Gastrocnemius medialis (tissue), 4 donors: Measurements from ENCODE around the gene CRP. TPM values are rescaled to one million over a fixed set of nuclear protein-coding genes. Genes with fewer than 3 reads are reported as not detected.

ENCODE experiments used
- ATAC-seq, 2 donors: fragments of 150-250 bp; one replicate each; pipeline ENCODE4 v1.9.1; 2016
- DNase-seq, 2 donors: peaks; one replicate each; pipeline ENCODE4 v3.0.0-alpha.2; 2019
- H3K27ac ChIP-seq, 4 donors: fragments of 200-600 bp; sonication (generic); 1 replicate in 1 of 4; 2 replicates in 3 of 4; pipeline ENCODE4 v1.5.1; 2016 to 2018; ENCODE audit warnings: mild to moderate bottlenecking in 2 of 4, moderate library complexity in 1 of 4
- H3K27me3 ChIP-seq, 3 donors: fragments of 200-600 bp; sonication (generic) in 2 of 3; 1 replicate in 1 of 3; 2 replicates in 2 of 3; pipeline versions ENCODE4 v1.5.1 to v1.6.0; 2016 to 2019; ENCODE audit warnings: mild to moderate bottlenecking in 1 of 3, moderate library complexity in 1 of 3
- H3K36me3 ChIP-seq, 2 donors: fragments of 200-600 bp; sonication (generic) in 1 of 2; one replicate each; pipeline ENCODE4 v1.5.1; 2017 to 2018
- H3K4me1 ChIP-seq, 2 donors: fragments of 200-600 bp; sonication (generic) in 1 of 2; one replicate each; pipeline ENCODE4 v1.5.1; 2016 to 2017; ENCODE audit warnings: mild to moderate bottlenecking in 2 of 2
- H3K4me3 ChIP-seq, 4 donors: fragments of 200-600 bp; sonication (generic) in 3 of 4; 1 replicate in 1 of 4; 2 replicates in 3 of 4; pipeline ENCODE4 v1.5.1; 2016 to 2019; ENCODE audit warnings: mild to moderate bottlenecking in 2 of 4
- H3K9me3 ChIP-seq, 3 donors: fragments of 200-600 bp; sonication (generic) in 2 of 3; 1 replicate in 1 of 3; 2 replicates in 2 of 3; pipeline ENCODE4 v1.5.1; 2016 to 2019
- CTCF ChIP-seq, 5 experiments: fragments of 450-650 bp in 3 of 5; fragments of 200-600 bp in 2 of 5; sonication (generic) in 2 of 5; IDR thresholded peaks in 4 of 5; conservative IDR thresholded peaks in 1 of 5; 1 replicate in 4 of 5; 2 replicates in 1 of 5; pipeline ENCODE4 v1.5.1; 2016 to 2019; ENCODE audit warnings: antibody characterized with exemption in 5 of 5, mild to moderate bottlenecking in 3 of 5, moderate library complexity in 3 of 5
- POLR2A ChIP-seq, 2 donors: fragments of 450-650 bp; IDR thresholded peaks; one replicate each; pipeline ENCODE4 v1.6.1; 2017; ENCODE audit warnings: antibody characterized with exemption in 2 of 2, mild to moderate bottlenecking in 2 of 2, moderate library complexity in 2 of 2
- in situ Hi-C, 4 donors: fragments of 200-750 bp; cut with MboI; loops; one replicate each; pipeline versions ENCODE4 v1.15.0 to v1.8.0; 2017; ENCODE audit warnings: low sequenced_read_pairs in 4 of 4
- intact Hi-C: fragments of 100-400 bp; cut with DNase I; formaldehyde crosslinking; loops from one replicate; pipeline ENCODE4 v1.15.1; 2023; ENCODE audit warnings: low total_unique reads
- total RNA-seq, 4 donors: library from RNA; depleted of rRNA; stranded (reverse); fragments of >200 nt; gene quantifications; one replicate each; pipeline versions ENCODE4 v1.1.0 to v1.2.3, GENCODE V29; 2016

CRP gene
- total RNA-seq, 4 donors from 2014 or later = 11.0 to 26.7 TPM; not detected in 2

GRCh38 chr1:159669338-159669737 lies 45.1 kb downstream of the CRP start:
- Histone ChIP-seq H3K27ac (no peak overlapping the region), H3K4me3 (no peak overlapping the region), H3K36me3 (no peaks in the 10 kb centered on the region), H3K9me3 (no peaks in the 10 kb centered on the region), H3K27me3 (no peaks in the 10 kb centered on the region), H3K4me1 (no peaks in the 10 kb centered on the region)
- ATAC-seq (no peak), DNase-seq (no peak)
- no peak for TF ChIP-seq CTCF (IDR thresholded peaks at IDR 0.05 in 4 of 5, conservative IDR thresholded peaks at IDR 0.05 in 1 of 5)
- no peak for TF ChIP-seq POLR2A (IDR thresholded peaks at IDR 0.05)
- in situ Hi-C loops = no loop called here
- intact Hi-C loops = no loop called here

DNA sequence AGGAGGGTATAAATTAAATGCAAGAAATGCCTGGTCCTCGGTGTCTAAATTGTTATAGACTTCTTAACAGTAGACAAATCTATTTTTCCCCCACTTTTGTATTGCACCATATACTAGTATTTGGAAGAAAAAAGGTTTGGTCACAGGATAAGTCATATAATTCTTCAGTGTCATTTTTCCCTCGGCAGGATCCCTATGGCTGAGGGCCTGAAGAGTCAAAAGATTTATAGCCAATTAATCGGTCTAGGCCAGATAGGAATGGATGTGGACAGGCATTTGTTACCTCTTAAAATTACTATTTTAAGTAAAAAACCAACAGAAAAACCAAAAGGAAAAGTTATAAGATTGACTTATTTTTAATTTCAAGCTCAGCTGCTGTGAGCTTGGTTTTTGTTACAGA lies 45.6 kb downstream of the CRP start:
- intact Hi-C loops (no loop called here), in situ Hi-C loops (no loop called here)
- Histone ChIP-seq H3K27me3 (no peaks in the 10 kb centered on the region), H3K4me3 (no peak overlapping the region), H3K4me1 (no peaks in the 10 kb centered on the region), H3K27ac (no peak overlapping the region), H3K9me3 (no peaks in the 10 kb centered on the region), H3K36me3 (no peaks in the 10 kb centered on the region)
- no peak for ATAC-seq
- no peak for DNase-seq
- no peak for TF ChIP-seq POLR2A (IDR thresholded peaks at IDR 0.05)
- TF ChIP-seq CTCF (IDR thresholded peaks at IDR 0.05 in 4 of 5, conservative IDR thresholded peaks at IDR 0.05 in 1 of 5) = no peak

DNA sequence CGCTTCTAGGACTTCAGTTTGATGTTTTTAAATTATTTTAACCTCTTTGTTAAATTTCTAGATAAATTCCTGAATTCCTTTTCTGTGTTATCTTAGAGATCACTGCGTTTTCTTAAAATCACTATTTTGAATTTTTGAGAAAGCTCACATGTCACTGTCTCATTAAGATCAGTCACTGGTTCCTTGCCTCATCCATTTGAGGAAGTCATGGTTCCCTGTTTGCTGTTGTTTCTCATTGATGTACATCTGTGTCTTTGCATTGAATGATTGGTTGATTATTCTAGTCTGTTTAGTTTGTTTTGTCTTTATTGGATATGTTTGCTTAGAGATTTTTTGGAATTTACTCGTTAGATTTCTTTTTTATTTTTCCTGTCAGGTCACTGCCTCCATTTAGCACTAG lies 50.1 kb downstream of the CRP start:
- Histone ChIP-seq H3K27ac (no peak overlapping the region), H3K27me3 (no peaks in the 10 kb centered on the region), H3K4me1 (no peaks in the 10 kb centered on the region), H3K9me3 (no peaks in the 10 kb centered on the region), H3K36me3 (no peaks in the 10 kb centered on the region), H3K4me3 (no peak overlapping the region)
- in situ Hi-C loops (no loop called here), intact Hi-C loops (no loop called here)
- TF ChIP-seq CTCF (IDR thresholded peaks at IDR 0.05 in 4 of 5, conservative IDR thresholded peaks at IDR 0.05 in 1 of 5) (no peak), POLR2A (IDR thresholded peaks at IDR 0.05) (no peak)
- no peak for DNase-seq
- ATAC-seq = no peak

GRCh38 chr1:159663552-159663951 lies 50.8 kb downstream of the CRP start:
- DNase-seq (no peak), ATAC-seq (no peak)
- no peaks in the 10 kb centered on the region for H3K27me3 ChIP-seq
- intact Hi-C loops (no loop called here), in situ Hi-C loops (no loop called here)
- H3K4me3 ChIP-seq = no peak overlapping the region
- H3K4me1 ChIP-seq = no peaks in the 10 kb centered on the region
- H3K9me3 ChIP-seq = no peaks in the 10 kb centered on the region
- no peaks in the 10 kb centered on the region for H3K36me3 ChIP-seq
- TF ChIP-seq POLR2A (IDR thresholded peaks at IDR 0.05) (no peak), CTCF (IDR thresholded peaks at IDR 0.05 in 4 of 5, conservative IDR thresholded peaks at IDR 0.05 in 1 of 5) (no peak)
- no peak overlapping the region for H3K27ac ChIP-seq

Other genes starting within 250 kb of the CRP start
- not detected for gene OR10J5, start 178.6 kb downstream of the CRP start, total RNA-seq
- gene APCS, start 126.8 kb downstream of the CRP start, total RNA-seq = 1 to 10 TPM in 2 of 4 donors, not detected in 2; 1.5 to 4.1 TPM
- gene DUSP23, start 66.4 kb upstream of the CRP start, total RNA-seq = 10 to 100 TPM; 47.0 to 94.6 (median 77.2) TPM
- not detected for gene FCRL6, start 87.8 kb upstream of the CRP start, total RNA-seq
- gene SLAMF8, start 112.3 kb upstream of the CRP start, total RNA-seq = 1 to 10 TPM in 2 of 4 donors, under 1 TPM in 1, not detected in 1; 0.75 to 2.3 (median 2.0) TPM
- gene VSIG8, start 148.1 kb upstream of the CRP start, total RNA-seq = not detected
- gene CFAP45, start 185.6 kb upstream of the CRP start, total RNA-seq = not detected
- 10 to 100 TPM; 28.8 to 48.2 (median 37.5) TPM for gene TAGLN2, start 210.9 kb upstream of the CRP start, total RNA-seq
- under 1 TPM in 2 of 4 donors, not detected in 2; 0.10 to 0.11 TPM for gene IGSF9, start 231.0 kb upstream of the CRP start, total RNA-seq
- gene SLAMF9, start 239.6 kb upstream of the CRP start, total RNA-seq = not detected